ENCODE measurements around the gene MSRB1.
A peak's percentile ranks its signal among the peaks of the same experiment; 100 is the strongest.

The MSRB1 gene

DNA sequence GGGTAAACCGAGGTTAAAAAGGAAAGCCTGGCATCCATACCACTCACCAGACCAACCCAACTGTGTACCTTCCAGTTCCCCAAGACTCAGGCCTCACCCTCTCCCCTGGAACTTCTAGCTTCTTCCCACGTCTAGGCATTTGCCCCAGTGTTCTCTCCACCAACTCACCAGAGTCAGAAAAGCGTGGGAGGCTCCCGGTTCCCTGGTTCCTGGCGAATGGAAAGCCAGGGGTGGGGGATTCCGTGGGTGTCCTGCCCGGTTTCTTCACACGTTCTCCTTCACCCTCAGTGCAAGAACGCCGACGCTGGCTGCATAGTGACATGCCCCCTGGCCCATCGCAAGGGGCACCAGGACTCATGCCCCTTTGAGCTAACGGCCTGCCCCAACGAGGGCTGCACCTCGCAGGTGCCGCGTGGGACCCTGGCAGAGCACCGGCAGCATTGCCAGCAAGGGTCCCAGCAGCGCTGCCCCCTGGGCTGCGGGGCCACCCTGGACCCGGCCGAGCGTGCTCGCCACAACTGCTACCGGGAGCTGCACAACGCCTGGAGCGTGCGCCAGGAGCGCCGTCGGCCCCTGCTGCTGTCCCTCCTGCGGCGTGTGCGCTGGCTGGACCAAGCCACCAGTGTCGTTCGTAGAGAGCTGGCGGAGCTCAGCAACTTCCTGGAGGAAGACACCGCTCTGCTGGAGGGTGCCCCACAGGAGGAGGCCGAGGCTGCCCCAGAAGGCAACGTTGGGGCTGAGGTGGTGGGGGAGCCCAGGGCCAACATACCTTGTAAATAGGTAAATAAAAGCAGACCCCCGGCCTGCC, 25.4 kb upstream of the MSRB1 start:
- no peak for DNase-seq (ENCODE audit: low read depth in 1 of 2, low spot score in 1 of 2)
- H3K4me3 ChIP-seq (replicated peaks; ENCODE audit: insufficient read depth, low read length) = no peak overlapping the region
- no peaks in the 10 kb centered on the region for H3K27me3 ChIP-seq (ENCODE audit: insufficient read depth, poor library complexity, severe bottlenecking)
- H3K27ac ChIP-seq (replicated peaks) = no peak overlapping the region
- TF ChIP-seq, protein P1, sequence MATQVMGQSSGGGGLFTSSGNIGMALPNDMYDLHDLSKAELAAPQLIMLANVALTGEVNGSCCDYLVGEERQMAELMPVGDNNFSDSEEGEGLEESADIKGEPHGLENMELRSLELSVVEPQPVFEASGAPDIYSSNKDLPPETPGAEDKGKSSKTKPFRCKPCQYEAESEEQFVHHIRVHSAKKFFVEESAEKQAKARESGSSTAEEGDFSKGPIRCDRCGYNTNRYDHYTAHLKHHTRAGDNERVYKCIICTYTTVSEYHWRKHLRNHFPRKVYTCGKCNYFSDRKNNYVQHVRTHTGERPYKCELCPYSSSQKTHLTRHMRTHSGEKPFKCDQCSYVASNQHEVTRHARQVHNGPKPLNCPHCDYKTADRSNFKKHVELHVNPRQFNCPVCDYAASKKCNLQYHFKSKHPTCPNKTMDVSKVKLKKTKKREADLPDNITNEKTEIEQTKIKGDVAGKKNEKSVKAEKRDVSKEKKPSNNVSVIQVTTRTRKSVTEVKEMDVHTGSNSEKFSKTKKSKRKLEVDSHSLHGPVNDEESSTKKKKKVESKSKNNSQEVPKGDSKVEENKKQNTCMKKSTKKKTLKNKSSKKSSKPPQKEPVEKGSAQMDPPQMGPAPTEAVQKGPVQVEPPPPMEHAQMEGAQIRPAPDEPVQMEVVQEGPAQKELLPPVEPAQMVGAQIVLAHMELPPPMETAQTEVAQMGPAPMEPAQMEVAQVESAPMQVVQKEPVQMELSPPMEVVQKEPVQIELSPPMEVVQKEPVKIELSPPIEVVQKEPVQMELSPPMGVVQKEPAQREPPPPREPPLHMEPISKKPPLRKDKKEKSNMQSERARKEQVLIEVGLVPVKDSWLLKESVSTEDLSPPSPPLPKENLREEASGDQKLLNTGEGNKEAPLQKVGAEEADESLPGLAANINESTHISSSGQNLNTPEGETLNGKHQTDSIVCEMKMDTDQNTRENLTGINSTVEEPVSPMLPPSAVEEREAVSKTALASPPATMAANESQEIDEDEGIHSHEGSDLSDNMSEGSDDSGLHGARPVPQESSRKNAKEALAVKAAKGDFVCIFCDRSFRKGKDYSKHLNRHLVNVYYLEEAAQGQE (IDR thresholded peaks at IDR 0.05; ENCODE audit: insufficient replicate concordance, low read depth) = no peak
- TF ChIP-seq POLR2AphosphoS5 (IDR thresholded peaks at IDR 0.05; ENCODE audit: low read depth) (no peak), SPI1 (IDR thresholded peaks at IDR 0.05; ENCODE audit: borderline replicate concordance, low read depth) (no peak), GABPA (IDR thresholded peaks at IDR 0.05; ENCODE audit: low read depth) (no peak)
- TF ChIP-seq, protein P2, sequence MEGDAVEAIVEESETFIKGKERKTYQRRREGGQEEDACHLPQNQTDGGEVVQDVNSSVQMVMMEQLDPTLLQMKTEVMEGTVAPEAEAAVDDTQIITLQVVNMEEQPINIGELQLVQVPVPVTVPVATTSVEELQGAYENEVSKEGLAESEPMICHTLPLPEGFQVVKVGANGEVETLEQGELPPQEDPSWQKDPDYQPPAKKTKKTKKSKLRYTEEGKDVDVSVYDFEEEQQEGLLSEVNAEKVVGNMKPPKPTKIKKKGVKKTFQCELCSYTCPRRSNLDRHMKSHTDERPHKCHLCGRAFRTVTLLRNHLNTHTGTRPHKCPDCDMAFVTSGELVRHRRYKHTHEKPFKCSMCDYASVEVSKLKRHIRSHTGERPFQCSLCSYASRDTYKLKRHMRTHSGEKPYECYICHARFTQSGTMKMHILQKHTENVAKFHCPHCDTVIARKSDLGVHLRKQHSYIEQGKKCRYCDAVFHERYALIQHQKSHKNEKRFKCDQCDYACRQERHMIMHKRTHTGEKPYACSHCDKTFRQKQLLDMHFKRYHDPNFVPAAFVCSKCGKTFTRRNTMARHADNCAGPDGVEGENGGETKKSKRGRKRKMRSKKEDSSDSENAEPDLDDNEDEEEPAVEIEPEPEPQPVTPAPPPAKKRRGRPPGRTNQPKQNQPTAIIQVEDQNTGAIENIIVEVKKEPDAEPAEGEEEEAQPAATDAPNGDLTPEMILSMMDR (IDR thresholded peaks at IDR 0.05; ENCODE audit: insufficient read depth, low read length) = no peak

DNA sequence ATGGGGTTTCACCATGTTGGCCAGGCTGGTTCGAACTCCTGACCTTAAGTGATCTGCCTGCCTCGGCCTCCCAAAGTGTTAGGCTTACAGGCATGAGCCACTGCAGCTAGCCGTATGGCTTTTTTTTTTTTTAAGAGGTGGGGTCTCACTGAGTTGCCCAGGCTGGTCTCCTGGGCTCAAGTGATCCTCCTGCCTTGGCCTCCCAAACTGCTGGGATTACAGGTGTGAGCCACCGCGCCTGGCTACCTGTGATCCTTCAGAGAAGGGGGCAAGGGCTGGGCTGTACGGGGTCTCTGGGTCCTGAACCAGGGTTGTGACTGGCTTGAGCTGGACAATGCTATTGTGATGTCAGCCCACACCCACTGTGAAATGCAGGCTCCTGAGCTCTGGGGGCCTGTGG, 23.5 kb upstream of the MSRB1 start, which contains the start of gene RNF151:
RNF151 (plus strand) TSS at position 397 of the 400 bp plus-strand sequence. CDS start 26 bp downstream, outside the sequence.
- no peak for DNase-seq (ENCODE audit: low read depth in 1 of 2, low spot score in 1 of 2)
- H3K27ac ChIP-seq (replicated peaks) = peak within 1 kb of the TSS; percentile 94
- TF ChIP-seq, protein P1 (IDR thresholded peaks at IDR 0.05; ENCODE audit: insufficient replicate concordance, low read depth) = no peak
- TF ChIP-seq, protein P2 (IDR thresholded peaks at IDR 0.05; ENCODE audit: insufficient read depth, low read length) = no peak
- no peak for TF ChIP-seq POLR2AphosphoS5 (IDR thresholded peaks at IDR 0.05; ENCODE audit: low read depth)
- TF ChIP-seq GABPA (IDR thresholded peaks at IDR 0.05; ENCODE audit: low read depth) = no peak
- no peak for TF ChIP-seq SPI1 (IDR thresholded peaks at IDR 0.05; ENCODE audit: borderline replicate concordance, low read depth)
- no peaks in the 10 kb centered on the region for H3K27me3 ChIP-seq (ENCODE audit: insufficient read depth, poor library complexity, severe bottlenecking)
- H3K4me3 ChIP-seq (replicated peaks; ENCODE audit: insufficient read depth, low read length) = peak within 1 kb of the TSS; percentile 91

DNA sequence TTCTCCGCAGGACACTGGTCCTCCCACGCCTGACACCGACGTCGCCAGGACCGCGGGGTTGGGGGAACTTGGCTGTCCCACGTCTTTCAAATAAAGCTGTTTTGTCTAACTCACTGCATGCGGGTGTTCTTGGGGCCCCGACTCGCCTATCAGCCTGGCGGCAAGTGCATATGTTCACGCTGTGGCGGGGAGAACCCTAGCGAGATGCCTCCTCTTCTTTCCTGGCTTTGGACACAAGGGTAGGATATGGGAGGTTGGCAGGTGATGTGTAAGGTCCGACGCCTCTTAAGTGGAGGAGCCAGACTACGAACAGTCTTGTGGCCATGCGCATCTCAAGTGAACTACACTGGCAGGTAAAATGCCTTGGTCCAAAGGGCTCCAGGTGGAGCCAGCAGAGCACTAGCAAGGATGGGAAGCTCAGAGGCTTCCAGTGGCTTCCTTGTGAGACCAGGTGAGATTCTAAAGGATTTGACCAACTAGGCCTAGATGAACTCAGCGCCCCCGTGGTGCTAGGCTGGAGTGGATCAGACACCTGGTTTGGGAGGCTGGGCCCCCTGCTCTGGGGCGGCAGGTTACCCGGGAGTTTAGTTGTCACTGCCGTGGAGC, 22.5 kb upstream of the MSRB1 start:
- TF ChIP-seq, protein P1 (IDR thresholded peaks at IDR 0.05; ENCODE audit: insufficient replicate concordance, low read depth) = no peak
- TF ChIP-seq POLR2AphosphoS5 (IDR thresholded peaks at IDR 0.05; ENCODE audit: low read depth) = no peak; the same call in 1 of the 2 replicates
- no peak for TF ChIP-seq GABPA (IDR thresholded peaks at IDR 0.05; ENCODE audit: low read depth)
- TF ChIP-seq SPI1 (IDR thresholded peaks at IDR 0.05; ENCODE audit: borderline replicate concordance, low read depth) = no peak
- TF ChIP-seq, protein P2 (IDR thresholded peaks at IDR 0.05; ENCODE audit: insufficient read depth, low read length) = no peak
- no peaks in the 10 kb centered on the region for H3K27me3 ChIP-seq (ENCODE audit: insufficient read depth, poor library complexity, severe bottlenecking)
- H3K4me3 ChIP-seq (replicated peaks; ENCODE audit: insufficient read depth, low read length) = peak overlapping the region; percentile 91
- H3K27ac ChIP-seq (replicated peaks) = peak overlapping the region; percentile 94
- no peak for DNase-seq (ENCODE audit: low read depth in 1 of 2, low spot score in 1 of 2)

Data from HL-60 (cell line).